Tibial nerve (tissue), 3 donors: ENCODE measurements around the gene PROM1.

Source experiments
- POLR2A ChIP-seq, 2 donors: fragments of 450-650 bp; IDR thresholded peaks; one replicate each; pipeline ENCODE4 v1.6.1; 2017; ENCODE audit warnings: antibody characterized with exemption in 2 of 2, mild to moderate bottlenecking in 2 of 2, moderate library complexity in 2 of 2
- TF ChIP-seq, protein P1 (sequence below), 5 experiments: fragments of 200-600 bp in 3 of 5; fragments of 450-650 bp in 2 of 5; sonication (generic) in 3 of 5; IDR thresholded peaks; one replicate each; pipeline ENCODE4 v1.5.1; 2016 to 2019; ENCODE audit warnings: antibody characterized with exemption in 5 of 5, mild to moderate bottlenecking in 3 of 5, moderate library complexity in 2 of 5

GRCh38 chr4:16104520-16104919 lies 20.7 kb upstream of the PROM1 start:
- TF ChIP-seq, protein P1, sequence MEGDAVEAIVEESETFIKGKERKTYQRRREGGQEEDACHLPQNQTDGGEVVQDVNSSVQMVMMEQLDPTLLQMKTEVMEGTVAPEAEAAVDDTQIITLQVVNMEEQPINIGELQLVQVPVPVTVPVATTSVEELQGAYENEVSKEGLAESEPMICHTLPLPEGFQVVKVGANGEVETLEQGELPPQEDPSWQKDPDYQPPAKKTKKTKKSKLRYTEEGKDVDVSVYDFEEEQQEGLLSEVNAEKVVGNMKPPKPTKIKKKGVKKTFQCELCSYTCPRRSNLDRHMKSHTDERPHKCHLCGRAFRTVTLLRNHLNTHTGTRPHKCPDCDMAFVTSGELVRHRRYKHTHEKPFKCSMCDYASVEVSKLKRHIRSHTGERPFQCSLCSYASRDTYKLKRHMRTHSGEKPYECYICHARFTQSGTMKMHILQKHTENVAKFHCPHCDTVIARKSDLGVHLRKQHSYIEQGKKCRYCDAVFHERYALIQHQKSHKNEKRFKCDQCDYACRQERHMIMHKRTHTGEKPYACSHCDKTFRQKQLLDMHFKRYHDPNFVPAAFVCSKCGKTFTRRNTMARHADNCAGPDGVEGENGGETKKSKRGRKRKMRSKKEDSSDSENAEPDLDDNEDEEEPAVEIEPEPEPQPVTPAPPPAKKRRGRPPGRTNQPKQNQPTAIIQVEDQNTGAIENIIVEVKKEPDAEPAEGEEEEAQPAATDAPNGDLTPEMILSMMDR (IDR thresholded peaks at IDR 0.05) = no peak
- TF ChIP-seq POLR2A (IDR thresholded peaks at IDR 0.05) = no peak
